ENCODE data around the gene KLHL7.
"Not testable (repeated sequence)": the region's sequence is repeated elsewhere in the genome, so short reads cannot be mapped to it uniquely, and the experiment has no call there.

Gene KLHL7

GRCh38 chr7:23220690-23221305 lies 115.2 kb downstream of the KLHL7 start:
- no peak for DNase-seq

DNA sequence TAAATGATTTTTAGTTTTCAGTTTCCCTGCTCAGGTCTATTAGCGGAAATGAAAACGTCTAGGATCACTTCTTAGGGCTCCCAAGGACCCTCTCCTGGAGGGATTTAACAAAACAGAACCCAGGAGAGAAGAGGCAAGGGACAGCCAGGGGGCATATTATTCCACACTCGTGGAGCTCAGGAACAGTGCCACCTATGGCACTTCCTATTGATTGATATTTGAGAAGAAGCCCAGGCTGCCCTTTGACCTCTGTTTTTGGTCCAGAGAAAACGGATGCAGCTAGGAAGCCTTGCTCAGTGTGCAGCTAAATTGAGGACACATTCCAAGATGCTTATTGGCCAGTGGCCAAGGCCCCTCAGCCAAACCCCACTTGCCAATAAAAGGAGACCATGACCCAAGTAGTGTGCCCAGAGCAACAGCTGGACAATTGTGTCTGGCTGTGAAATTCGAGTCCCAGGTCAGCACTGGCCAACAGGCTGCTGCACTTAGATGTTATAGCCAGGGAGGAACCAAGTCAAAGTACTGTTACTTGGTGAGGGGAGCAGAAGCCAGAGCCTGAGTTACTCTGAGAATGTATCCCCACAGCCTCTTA lies 117.0 kb downstream of the KLHL7 start:
- no peak for DNase-seq

- DNase-seq: not testable (repeated sequence)
These were observed 118.8 kb downstream of the KLHL7 start for GRCh38 chr7:23224364-23224763.

GRCh38 chr7:23226844-23227450 lies 121.4 kb downstream of the KLHL7 start:
- no peak for DNase-seq

Measured in NCI-H1105 (cell line).